MM.1S (cell line): Measurements from ENCODE around the gene MSX2.

Source experiments
- DNase-seq: peaks from one replicate; pipeline ENCODE4 v3.0.0-alpha.2; 2015
- H2AFZ ChIP-seq: fragments of 300-600 bp; sonication (generic); 2 replicates; pipeline ENCODE4 v1.6.0; 2016; ENCODE audit warnings: antibody characterized with exemption, low read length
- H3F3A ChIP-seq: fragments of 300-600 bp; sonication (generic); 2 replicates; pipeline ENCODE4 v1.6.1; 2016; ENCODE audit warnings: mild to moderate bottlenecking, antibody characterized with exemption, low read length, moderate library complexity, mixed read lengths; ENCODE audit not compliant: insufficient read depth
- H3K27ac ChIP-seq: fragments of 300-600 bp; sonication (generic); 2 replicates; pipeline ENCODE4 v1.5.1; 2016; ENCODE audit warnings: mild to moderate bottlenecking, low read length
- H3K27me3 ChIP-seq: fragments of 300-600 bp; sonication (generic); replicated peaks from 2 replicates; pipeline ENCODE4 v1.6.0; 2016; ENCODE audit warnings: low read length; ENCODE audit not compliant: insufficient read depth
- H3K36me3 ChIP-seq: fragments of 300-600 bp; sonication (generic); replicated peaks from 2 replicates; pipeline ENCODE4 v1.6.1; 2016; ENCODE audit warnings: mild to moderate bottlenecking, low read length, mixed read lengths; ENCODE audit not compliant: insufficient read depth
- H3K4me1 ChIP-seq: fragments of 300-600 bp; sonication (generic); 2 replicates; pipeline ENCODE4 v1.6.1; 2016; ENCODE audit warnings: low read length, mixed read lengths
- H3K4me2 ChIP-seq: fragments of 300-600 bp; sonication (generic); 2 replicates; pipeline ENCODE4 v1.6.0; 2016; ENCODE audit warnings: low read depth, low read length
- H3K4me3 ChIP-seq: fragments of 300-600 bp; sonication (generic); 2 replicates; pipeline ENCODE4 v1.5.1; 2016; ENCODE audit warnings: low read length, mixed read lengths
- H3K79me2 ChIP-seq: fragments of 300-600 bp; sonication (generic); 2 replicates; pipeline ENCODE4 v1.6.1; 2016; ENCODE audit warnings: mixed run types, low read length, mixed read lengths
- H3K9ac ChIP-seq: fragments of 300-600 bp; sonication (generic); 2 replicates; pipeline ENCODE4 v1.6.1; 2016; ENCODE audit warnings: low read length, mixed read lengths
- H3K9me2 ChIP-seq: fragments of 300-600 bp; sonication (generic); replicated peaks from 2 replicates; pipeline ENCODE4 v1.6.1; 2016; ENCODE audit warnings: mild to moderate bottlenecking, low read length, mixed read lengths; ENCODE audit not compliant: insufficient read depth
- H3K9me3 ChIP-seq: fragments of 300-600 bp; sonication (generic); replicated peaks from 2 replicates; pipeline ENCODE4 v1.6.1; 2016; ENCODE audit warnings: mild to moderate bottlenecking, low read length, mixed read lengths; ENCODE audit not compliant: insufficient read depth
- H4K20me1 ChIP-seq: fragments of 300-600 bp; sonication (generic); 2 replicates; pipeline ENCODE4 v1.6.1; 2016; ENCODE audit warnings: mild to moderate bottlenecking, low read length, moderate library complexity, mixed read lengths; ENCODE audit not compliant: insufficient read depth
- EZH2 ChIP-seq: fragments of 300-600 bp; sonication (generic); optimal IDR thresholded peaks from 2 replicates; pipeline ENCODE3; 2017; ENCODE audit warnings: low read depth, mild to moderate bottlenecking, antibody characterized with exemption, low read length, mixed read lengths
- EZH2phosphoT487 ChIP-seq: fragments of 300-600 bp; sonication (generic); IDR thresholded peaks from 2 replicates; pipeline ENCODE4 v1.6.1; 2018; ENCODE audit warnings: antibody characterized with exemption, low read length
- TF ChIP-seq, protein P1 (sequence below): fragments of 300-600 bp; sonication (generic); IDR thresholded peaks from 2 replicates; pipeline ENCODE4 v1.5.1; 2016; ENCODE audit warnings: antibody characterized with exemption, low read length, mixed read lengths

Gene MSX2

DNA sequence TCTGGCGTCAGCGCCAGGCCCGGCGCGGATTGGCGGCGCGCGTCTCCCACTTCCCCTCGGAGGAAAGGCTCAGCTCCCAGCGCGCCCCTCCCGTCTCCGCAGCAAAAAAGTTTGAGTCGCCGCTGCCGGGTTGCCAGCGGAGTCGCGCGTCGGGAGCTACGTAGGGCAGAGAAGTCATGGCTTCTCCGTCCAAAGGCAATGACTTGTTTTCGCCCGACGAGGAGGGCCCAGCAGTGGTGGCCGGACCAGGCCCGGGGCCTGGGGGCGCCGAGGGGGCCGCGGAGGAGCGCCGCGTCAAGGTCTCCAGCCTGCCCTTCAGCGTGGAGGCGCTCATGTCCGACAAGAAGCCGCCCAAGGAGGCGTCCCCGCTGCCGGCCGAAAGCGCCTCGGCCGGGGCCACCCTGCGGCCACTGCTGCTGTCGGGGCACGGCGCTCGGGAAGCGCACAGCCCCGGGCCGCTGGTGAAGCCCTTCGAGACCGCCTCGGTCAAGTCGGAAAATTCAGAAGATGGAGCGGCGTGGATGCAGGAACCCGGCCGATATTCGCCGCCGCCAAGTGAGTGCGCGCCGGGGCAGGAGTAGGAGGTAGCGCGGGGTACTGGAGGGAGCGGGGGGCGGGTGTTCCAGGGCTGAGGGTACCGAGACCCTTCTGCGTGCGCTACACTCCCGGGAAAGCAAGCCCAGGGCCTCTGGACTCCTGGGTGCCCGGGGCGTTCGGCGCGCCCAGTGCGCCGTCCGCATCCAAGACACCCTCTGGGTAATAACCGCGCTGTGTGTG lies at the start of gene MSX2:
MSX2 (plus strand) TSS at position 99 of the 777 bp plus-strand sequence; CDS start at position 177, 78 bp downstream.
- no peaks in the 10 kb centered on the region for H3K79me2 ChIP-seq
- H3K4me3 ChIP-seq = no peak within 1 kb of the TSS
- H3K27ac ChIP-seq = no peak within 1 kb of the TSS
- no peaks in the 10 kb centered on the region for H3K4me1 ChIP-seq
- no peak within 1 kb of the TSS for H2AFZ ChIP-seq
- no peak within 1 kb of the TSS for H3K4me2 ChIP-seq
- no peak within 1 kb of the TSS for H3K9ac ChIP-seq
- no peaks in the 10 kb centered on the region for H3K9me2 ChIP-seq
- TF ChIP-seq EZH2phosphoT487 (no peak), EZH2 (no peak)
- TF ChIP-seq, protein P1, sequence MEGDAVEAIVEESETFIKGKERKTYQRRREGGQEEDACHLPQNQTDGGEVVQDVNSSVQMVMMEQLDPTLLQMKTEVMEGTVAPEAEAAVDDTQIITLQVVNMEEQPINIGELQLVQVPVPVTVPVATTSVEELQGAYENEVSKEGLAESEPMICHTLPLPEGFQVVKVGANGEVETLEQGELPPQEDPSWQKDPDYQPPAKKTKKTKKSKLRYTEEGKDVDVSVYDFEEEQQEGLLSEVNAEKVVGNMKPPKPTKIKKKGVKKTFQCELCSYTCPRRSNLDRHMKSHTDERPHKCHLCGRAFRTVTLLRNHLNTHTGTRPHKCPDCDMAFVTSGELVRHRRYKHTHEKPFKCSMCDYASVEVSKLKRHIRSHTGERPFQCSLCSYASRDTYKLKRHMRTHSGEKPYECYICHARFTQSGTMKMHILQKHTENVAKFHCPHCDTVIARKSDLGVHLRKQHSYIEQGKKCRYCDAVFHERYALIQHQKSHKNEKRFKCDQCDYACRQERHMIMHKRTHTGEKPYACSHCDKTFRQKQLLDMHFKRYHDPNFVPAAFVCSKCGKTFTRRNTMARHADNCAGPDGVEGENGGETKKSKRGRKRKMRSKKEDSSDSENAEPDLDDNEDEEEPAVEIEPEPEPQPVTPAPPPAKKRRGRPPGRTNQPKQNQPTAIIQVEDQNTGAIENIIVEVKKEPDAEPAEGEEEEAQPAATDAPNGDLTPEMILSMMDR = no peak
- no peaks in the 10 kb centered on the region for H4K20me1 ChIP-seq
- H3K27me3 ChIP-seq = peaks cover 19% of the 10 kb centered on the region
- H3F3A ChIP-seq = no peaks in the 10 kb centered on the region
- no peaks in the 10 kb centered on the region for H3K9me3 ChIP-seq
- no peaks in the 10 kb centered on the region for H3K36me3 ChIP-seq
- DNase-seq = no peak

DNA sequence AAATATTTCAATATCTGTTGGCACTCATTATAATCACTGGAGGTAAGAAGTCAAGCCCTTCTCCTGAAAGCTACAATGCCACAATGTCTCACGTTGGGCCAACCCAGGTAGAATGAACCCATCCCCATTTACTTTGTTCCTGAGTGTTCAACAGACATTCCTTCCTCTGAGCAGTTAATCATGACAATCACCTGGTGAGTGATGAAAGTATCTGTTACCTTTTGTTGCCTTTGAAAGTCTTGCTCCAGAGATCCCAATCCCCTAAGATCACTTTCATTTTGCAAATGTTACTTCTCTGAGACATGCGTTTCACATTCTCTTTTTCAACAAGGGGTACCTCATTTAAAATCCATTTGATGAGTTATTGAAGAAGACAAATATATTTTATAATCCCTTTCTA lies 49.3 kb upstream of the MSX2 start:
- Histone ChIP-seq H3K4me3 (no peak overlapping the region), H4K20me1 (no peaks in the 10 kb centered on the region), H3K27ac (no peak overlapping the region), H3K79me2 (no peaks in the 10 kb centered on the region), H3F3A (no peaks in the 10 kb centered on the region), H3K27me3 (no peaks in the 10 kb centered on the region), H3K36me3 (no peaks in the 10 kb centered on the region), H3K4me2 (no peak overlapping the region), H3K4me1 (no peaks in the 10 kb centered on the region), H3K9me3 (no peaks in the 10 kb centered on the region), H2AFZ (no peak overlapping the region), H3K9me2 (no peaks in the 10 kb centered on the region), H3K9ac (no peak overlapping the region)
- DNase-seq = no peak
- TF ChIP-seq EZH2phosphoT487 (no peak), EZH2 (no peak)
- TF ChIP-seq, protein P1 = no peak

DNA sequence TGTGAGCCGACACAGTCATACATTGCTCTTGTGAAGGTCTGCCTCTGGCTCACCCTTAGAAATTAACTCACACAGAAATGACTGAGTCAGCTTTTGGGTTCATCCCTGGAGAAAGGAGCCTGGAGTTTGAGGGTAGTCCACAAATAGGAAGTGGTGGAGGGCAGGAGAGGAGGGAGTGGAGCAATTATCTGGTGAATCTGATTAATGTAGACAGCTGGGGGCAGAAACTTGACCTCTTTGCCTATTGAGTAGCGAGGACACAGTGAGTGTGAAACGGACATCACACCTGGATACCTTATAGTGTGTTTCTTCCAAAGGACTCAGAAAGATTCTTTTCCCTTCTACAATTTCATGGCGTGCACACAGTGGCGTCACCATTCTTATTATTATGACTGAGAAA lies 48.5 kb upstream of the MSX2 start:
- Histone ChIP-seq H3K36me3 (no peaks in the 10 kb centered on the region), H3K4me3 (no peak overlapping the region), H3K9ac (no peak overlapping the region), H3K27ac (no peak overlapping the region), H2AFZ (0 out of 2 replicates have a peak overlapping the region, but pooled peaks have one; percentile 8), H3F3A (no peaks in the 10 kb centered on the region), H4K20me1 (no peaks in the 10 kb centered on the region), H3K27me3 (no peaks in the 10 kb centered on the region), H3K4me2 (no peak overlapping the region), H3K79me2 (no peaks in the 10 kb centered on the region), H3K9me2 (no peaks in the 10 kb centered on the region), H3K9me3 (no peaks in the 10 kb centered on the region), H3K4me1 (no peaks in the 10 kb centered on the region)
- no peak for DNase-seq
- TF ChIP-seq EZH2 (no peak), EZH2phosphoT487 (no peak)
- TF ChIP-seq, protein P1 = no peak
